HG02763 (cell line): ENCODE measurements around the gene NPTN.
"Not testable (repeated sequence)": the region's sequence is repeated elsewhere in the genome, so short reads cannot be mapped to it uniquely, and the experiment has no call there.

Experiments used
- ATAC-seq: cut with Tn5 transposase; IDR thresholded peaks from one replicate; pipeline ENCODE4 v1.9.1; 2021; ENCODE audit warnings: mild to moderate bottlenecking, moderate library complexity; ENCODE audit not compliant: unreplicated experiment

The NPTN gene

GRCh38 chr15:73601451-73602445, 31.4 kb downstream of the NPTN start:
- no peak for ATAC-seq

DNA sequence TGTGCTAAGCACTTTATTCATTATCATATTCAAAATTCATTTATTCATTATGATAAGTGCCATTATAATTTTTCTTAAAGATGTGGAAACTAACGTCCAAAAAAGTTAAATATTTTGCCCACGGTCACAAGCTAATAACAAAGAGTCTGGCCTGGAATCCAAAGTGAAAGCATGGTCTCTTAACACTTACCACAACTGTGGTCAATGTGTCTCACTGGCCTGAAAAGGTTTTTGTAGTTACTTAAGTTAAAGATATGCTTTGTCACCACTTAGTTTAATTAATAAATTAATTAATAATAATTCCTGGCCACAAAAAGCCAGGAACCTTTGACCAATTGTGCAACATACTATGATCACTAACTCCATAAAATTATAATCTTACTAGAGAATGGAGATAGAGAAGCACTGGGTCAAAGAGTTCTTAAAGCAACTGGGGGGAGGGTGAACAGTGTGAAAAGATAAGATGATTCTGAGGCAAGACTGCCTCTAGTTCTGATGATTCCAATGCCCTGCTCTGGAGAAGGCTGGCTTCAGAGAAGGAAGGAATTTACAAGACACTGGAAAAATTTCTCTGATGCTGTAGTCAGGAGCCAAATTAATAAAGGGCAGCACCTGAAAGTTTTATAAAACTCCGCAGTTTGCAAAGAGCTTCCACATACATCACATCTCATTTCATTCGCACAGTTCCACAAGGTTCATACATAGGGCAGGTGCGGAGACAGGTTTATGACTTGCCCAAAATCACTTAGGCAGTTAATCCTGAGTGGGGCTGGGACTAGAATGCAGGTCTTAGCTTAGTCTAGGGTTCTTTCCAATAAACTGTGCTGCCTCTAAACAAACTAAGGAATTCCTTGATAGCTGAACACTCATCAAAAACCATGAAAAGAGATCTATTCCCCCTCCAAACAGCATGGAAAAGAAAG, 32.5 kb downstream of the NPTN start:
- no peak for ATAC-seq

DNA sequence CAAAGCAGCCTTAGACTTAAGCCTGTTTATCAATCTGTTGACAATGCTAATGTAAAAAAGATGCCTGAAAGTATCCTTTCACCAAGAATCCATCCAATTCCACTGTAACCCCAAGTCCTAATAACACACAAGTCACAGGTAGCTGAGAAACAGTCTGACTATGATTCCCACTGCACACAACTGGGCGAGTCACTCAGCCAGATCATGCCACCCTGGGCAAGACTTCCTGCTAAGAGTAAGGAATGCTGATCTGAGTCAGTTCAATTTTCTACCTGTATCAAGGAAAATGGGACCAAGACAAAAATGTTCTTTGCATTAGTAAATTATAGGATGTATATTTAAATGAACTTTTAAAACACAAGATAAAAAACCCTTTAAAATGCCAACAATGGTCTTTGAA, 33.3 kb downstream of the NPTN start:
- ATAC-seq: no peak

GRCh38 chr15:73598530-73599160, 34.5 kb downstream of the NPTN start:
- no peak for ATAC-seq

DNA sequence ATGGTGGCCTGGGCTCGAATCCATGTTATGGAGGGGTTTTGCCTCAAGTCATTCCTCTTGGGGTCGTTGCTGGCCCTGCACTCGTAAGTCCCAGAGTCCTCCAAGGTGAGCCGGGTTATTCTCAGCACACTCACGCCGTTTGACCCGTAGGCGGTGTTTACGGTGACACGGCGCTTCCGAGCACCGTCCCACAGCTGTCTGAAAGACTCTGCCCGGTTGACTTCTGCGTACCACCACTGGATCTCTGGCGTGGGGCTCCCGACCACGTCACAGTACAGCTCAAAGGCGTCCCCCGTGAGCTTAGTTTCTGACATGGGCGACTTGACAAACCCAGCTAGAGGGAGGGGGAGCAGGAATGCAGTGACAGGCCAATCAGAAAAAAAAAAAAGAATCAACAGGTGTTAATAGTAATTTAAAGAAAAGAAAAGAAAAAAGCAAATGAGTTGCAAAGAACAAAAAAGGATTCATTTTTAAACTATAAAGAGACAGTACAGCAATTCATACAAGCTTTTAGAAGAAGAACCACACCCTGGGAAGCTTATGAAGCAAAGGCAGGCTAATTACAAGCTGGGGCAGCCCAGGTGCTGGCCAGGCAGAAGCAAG, 36.1 kb downstream of the NPTN start:
- no peak for ATAC-seq

GRCh38 chr15:73596174-73596573, 37.0 kb downstream of the NPTN start:
- ATAC-seq: no peak

- ATAC-seq: no peak
These were observed 39.1 kb downstream of the NPTN start for GRCh38 chr15:73594109-73594508.

DNA sequence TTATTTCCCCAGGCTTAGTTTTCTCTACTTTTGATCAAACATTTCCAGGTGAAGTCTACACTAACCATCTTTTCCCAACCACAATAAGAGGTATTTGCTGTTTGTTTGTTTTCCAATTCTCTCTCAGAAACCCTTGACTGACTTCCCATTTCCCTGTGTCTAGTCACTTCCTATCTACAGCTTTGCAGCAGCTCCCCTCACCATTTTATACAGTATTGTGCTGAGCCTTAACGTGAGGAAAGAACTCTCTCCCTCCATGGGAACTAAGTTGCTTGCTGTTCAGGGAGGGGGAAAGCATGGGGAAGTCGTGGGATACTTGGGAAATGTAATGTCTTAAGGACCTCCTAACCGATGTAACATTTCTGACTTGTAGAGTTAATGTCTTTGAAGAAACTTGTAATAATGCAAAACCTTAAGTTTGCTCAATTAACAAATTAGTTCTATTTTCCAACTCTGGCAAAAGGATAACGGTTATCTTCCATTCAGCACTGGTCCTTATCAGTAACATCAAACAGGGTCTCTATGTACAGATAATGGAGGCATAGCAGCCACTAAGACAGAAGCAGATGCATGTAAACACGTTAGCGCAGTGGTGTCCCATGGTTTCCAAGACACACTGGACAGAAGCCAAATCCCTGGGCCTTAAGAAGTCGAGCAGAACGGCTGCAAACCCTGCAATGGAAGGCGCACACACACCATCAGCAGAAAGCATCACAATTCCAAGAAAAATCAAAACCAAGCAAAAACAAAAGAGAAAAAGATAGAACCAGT, 39.7 kb downstream of the NPTN start:
- ATAC-seq: no peak

DNA sequence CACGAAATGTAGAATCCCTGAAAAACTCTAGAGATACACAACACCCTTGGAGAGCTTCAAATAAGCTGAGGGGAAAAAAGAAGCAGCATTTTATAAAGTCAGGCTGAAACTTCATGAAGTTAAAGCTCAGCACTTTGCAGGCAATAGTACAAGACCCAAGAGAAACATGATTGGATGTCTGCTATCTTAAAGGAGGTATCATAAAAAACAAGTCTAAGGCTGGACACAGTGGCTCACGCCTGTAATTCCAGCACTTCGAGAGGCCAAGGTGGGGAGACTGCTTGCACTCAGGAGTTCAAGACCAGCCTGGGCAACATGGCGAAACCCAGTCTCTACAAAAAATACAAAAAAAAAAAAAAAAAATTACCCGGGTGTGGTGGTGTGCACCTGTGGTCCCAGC, 42.9 kb downstream of the NPTN start:
- ATAC-seq: no peak

DNA sequence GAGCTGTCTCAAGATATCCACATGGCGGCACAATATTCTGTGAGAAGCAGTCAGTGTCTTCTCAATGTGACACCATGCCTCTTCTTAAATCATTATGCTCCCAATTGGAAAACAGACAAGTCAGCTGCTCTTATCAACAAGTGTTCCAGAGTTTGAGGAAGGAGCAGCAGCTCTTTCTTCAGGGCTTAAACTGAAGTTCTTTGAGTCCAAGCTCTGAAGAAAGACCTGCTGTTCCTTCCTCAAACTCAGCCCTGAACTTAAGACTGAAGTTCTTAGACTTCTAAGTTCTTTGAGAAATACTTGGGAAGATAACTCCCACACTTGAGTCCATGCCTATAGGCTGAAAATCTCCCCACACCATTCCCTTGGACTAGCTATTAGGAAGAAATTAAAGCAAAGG, 43.4 kb downstream of the NPTN start:
- ATAC-seq: no peak

- no peak for ATAC-seq
These were observed 47.1 kb downstream of the NPTN start for GRCh38 chr15:73585871-73586654.

DNA sequence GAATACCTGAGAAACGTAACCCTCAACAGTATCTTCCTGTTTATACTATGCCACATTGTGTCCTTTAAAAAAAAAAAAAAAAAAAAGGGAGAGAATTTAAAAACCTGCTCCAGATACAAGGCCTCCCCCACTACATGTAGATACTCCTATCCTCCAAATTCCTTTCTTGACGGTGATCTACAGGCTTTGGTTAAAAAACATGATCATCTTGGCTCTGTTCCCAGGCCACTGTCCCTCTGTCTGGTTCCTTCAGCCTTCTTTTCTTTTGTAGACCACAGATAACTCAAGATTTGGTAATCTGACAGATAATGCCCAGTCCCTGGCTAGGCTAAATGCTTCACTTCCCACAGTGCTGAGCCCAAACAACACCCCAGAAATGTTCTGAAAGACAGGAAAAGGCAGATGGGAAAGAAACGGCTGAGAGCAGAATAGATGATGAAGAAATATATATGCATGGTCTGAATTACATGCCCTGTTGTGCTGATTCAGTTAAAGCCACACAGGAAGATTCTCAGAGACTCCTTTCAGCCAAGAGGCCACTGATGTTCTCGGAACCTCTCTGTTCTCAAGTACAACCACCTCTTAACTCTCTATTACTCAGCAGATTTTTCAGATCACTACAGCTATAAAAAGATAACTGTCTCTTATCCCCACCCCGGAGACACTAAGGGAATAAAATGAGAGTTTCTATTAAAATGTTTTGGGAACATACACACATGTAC, 48.3 kb downstream of the NPTN start:
- no peak for ATAC-seq

DNA sequence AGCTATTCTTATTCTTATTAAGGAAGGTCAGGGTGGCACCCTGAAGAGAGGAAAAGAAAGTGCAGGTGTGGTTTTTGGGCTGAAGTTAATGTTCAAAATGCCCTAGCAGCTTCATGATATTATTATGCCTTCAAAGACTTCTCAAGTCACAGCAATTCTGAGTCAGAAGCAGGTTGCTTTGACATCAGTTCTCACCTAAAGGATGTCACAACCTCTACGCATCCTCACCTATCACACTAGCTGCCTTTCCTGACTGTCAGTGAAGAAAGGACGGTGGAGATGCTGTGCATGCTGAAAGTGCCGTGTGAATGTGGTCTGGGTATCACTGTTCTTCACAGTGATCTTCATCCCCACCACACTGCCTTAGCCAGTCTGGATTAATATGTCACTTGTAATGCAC, 49.6 kb downstream of the NPTN start:
- no peak for ATAC-seq

GRCh38 chr15:73582851-73583379, 50.3 kb downstream of the NPTN start:
- no peak for ATAC-seq

DNA sequence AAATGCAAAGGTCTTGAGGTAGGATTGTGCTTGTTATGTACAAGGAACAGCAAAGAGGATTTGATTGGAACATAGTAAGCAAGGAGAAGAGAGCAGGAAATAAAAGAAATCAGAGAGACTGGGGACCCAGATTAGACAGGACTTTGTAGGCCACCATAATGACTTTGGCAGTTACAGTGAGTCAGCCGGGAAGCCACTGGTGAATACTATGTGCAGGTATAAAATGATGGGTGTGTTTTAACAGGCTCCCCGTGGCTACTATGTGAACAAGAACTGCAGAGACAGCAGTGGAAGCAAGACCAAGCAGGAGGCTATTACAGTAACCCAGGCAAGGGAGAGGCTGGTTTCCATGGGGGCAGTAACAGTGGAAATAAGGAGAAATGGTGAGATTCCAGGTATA, 55.2 kb downstream of the NPTN start:
- ATAC-seq: no peak

DNA sequence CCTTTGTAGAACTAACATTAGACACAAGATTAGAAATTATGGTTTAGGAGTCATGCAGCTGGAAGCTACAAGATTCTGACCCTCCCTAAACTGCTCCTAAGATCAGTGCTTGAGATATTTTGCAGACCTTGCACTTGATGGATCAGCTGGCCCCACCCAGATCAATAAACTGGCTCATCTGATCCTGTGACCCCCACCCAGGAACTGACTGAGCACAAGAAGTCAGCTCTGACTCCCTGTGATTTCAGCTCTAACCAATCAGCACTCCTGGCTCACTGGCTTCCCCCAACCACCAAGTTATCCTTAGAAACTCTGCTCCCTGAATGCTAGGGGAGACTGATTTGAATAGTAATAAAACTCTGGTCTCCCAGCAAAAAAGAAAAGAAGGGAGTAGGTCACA, 55.6 kb downstream of the NPTN start:
- not testable (repeated sequence) for ATAC-seq

DNA sequence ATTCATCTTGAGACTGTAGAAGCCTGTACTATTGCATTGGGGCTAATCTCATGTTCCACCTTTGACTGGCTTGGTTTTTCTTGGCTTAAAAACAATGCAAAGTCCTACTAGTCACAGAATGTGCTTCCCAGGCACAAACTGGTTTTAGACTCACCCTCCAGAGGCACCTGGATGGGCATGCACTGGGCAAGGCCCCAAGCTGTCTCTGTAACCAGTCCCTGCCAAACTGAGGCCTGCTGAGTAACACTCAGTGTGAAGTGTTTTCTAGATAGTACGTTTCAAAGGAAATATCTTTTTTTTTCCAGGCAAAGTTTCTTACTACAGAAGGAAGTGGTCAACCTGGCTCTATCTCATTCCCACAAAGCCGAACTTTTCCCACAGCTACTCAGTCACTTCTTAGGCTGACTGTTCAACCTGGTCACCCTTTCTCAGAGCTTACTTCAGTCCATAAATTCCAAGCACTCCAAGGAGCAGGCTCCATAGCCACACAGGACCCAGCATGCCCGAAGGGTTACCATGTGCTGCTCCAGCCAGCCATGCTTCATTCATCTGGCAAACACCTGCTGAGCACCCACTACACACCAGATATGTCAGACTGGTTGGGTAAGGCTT, 57.4 kb downstream of the NPTN start:
- no peak for ATAC-seq

DNA sequence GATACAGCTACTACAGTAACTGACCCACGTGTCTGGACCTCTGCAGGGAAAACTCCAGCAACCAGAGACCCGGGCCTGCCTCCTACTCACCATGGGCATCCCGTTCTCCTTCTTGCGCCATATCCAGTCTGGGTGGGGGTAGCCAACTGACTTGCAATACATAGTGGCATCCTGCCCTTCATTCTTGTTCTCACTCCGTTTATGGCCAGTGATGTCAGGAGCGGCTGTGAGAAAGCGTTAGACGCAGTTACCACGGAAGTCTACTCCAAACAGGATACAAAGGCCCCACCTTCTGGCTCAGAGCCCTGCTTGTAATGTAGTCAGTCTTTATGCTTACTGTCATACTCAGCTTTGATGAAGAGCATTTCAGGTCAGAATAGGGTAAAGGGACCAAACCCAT, 59.6 kb downstream of the NPTN start:
- ATAC-seq: no peak
